H9 (cell line): ENCODE results near the gene TIMP1. TPM values are rescaled to one million over a fixed set of nuclear protein-coding genes. Genes with fewer than 3 reads are reported as not detected.

Experiments used
- DNase-seq: peaks from one replicate; pipeline ENCODE4 v3.0.0-alpha.2; 2017
- H2AFZ ChIP-seq: one replicate; pipeline ENCODE4 v1.6.1; 2013; ENCODE audit warnings: mild to moderate bottlenecking, low read length, control low read depth, moderate library complexity
- H2AK5ac ChIP-seq: 2 replicates; pipeline ENCODE4 v1.6.1; 2013; ENCODE audit warnings: low read length, control low read depth, mixed read lengths; ENCODE audit not compliant: insufficient read length
- H2BK120ac ChIP-seq: one replicate; pipeline ENCODE4 v1.6.1; 2013; ENCODE audit warnings: low read depth, mild to moderate bottlenecking, low read length, control low read depth, inconsistent platforms; ENCODE audit not compliant: poor library complexity, severe bottlenecking
- H2BK12ac ChIP-seq: 2 replicates; pipeline ENCODE4 v1.6.1; 2013; ENCODE audit warnings: low read length, control low read depth, mixed read lengths, low read depth; ENCODE audit not compliant: insufficient read length
- H2BK15ac ChIP-seq: 2 replicates; pipeline ENCODE4 v1.6.1; 2013; ENCODE audit warnings: low read depth, low read length, control low read depth
- H2BK20ac ChIP-seq: one replicate; pipeline ENCODE4 v1.6.1; 2013; ENCODE audit warnings: low read depth, mild to moderate bottlenecking, low read length, control low read depth, inconsistent platforms; ENCODE audit not compliant: poor library complexity, severe bottlenecking
- H2BK5ac ChIP-seq: 2 replicates; pipeline ENCODE4 v1.6.1; 2013; ENCODE audit warnings: low read length, control low read depth, mixed read lengths; ENCODE audit not compliant: insufficient read length
- H3K14ac ChIP-seq: 2 replicates; pipeline ENCODE4 v1.6.1; 2013; ENCODE audit warnings: low read length, control low read depth; ENCODE audit not compliant: insufficient read depth
- H3K18ac ChIP-seq: 2 replicates; pipeline ENCODE4 v1.6.1; 2013; ENCODE audit warnings: low read depth, mild to moderate bottlenecking, mixed read lengths, low read length, control low read depth; ENCODE audit not compliant: insufficient read length
- H3K23ac ChIP-seq: 2 replicates; pipeline ENCODE4 v1.6.1; 2013; ENCODE audit warnings: low read length, control low read depth, mixed read lengths, low read depth; ENCODE audit not compliant: insufficient read length
- H3K23me2 ChIP-seq: 2 replicates; pipeline ENCODE4 v1.6.1; 2013; ENCODE audit warnings: low read depth, mild to moderate bottlenecking, mixed read lengths, low read length, control low read depth; ENCODE audit not compliant: insufficient read length, poor library complexity, severe bottlenecking
- H3K27ac ChIP-seq: 2 replicates; pipeline ENCODE4 v1.5.1; 2013; ENCODE audit warnings: low read length, control low read depth, mixed read lengths, low read depth; ENCODE audit not compliant: insufficient read length
- H3K27me3 ChIP-seq: 2 replicates; pipeline ENCODE4 v1.6.1; 2013; ENCODE audit warnings: low read length, control low read depth, inconsistent platforms; ENCODE audit not compliant: insufficient read depth
- H3K4ac ChIP-seq: 2 replicates; pipeline ENCODE4 v1.6.1; 2013; ENCODE audit warnings: low read depth, mild to moderate bottlenecking, control low read depth, inconsistent platforms, low read length, moderate library complexity
- H3K4me1 ChIP-seq: 2 replicates; pipeline ENCODE4 v1.6.1; 2013; ENCODE audit warnings: low read length, control low read depth, inconsistent platforms; ENCODE audit not compliant: insufficient read depth
- H3K4me2 ChIP-seq: 2 replicates; pipeline ENCODE4 v1.6.1; 2013; ENCODE audit warnings: low read length, control low read depth, mixed read lengths; ENCODE audit not compliant: insufficient read length, insufficient read depth
- H3K56ac ChIP-seq: 2 replicates; pipeline ENCODE4 v1.6.1; 2013; ENCODE audit warnings: low read depth, mild to moderate bottlenecking, mixed read lengths, low read length, control low read depth; ENCODE audit not compliant: insufficient read length
- H3K79me1 ChIP-seq: 2 replicates; pipeline ENCODE4 v1.6.1; 2013; ENCODE audit warnings: low read depth, mild to moderate bottlenecking, moderate library complexity, low read length, control low read depth, inconsistent platforms; ENCODE audit not compliant: insufficient read depth, poor library complexity, severe bottlenecking
- H3K79me2 ChIP-seq: 2 replicates; pipeline ENCODE4 v1.6.1; 2013; ENCODE audit warnings: low read length, control low read depth, inconsistent platforms; ENCODE audit not compliant: insufficient read depth
- H3K9ac ChIP-seq: 2 replicates; pipeline ENCODE4 v1.6.1; 2013; ENCODE audit warnings: low read length, control low read depth, mixed read lengths; ENCODE audit not compliant: insufficient read length; ENCODE audit errors: extremely low read depth
- H3K9me3 ChIP-seq: one replicate; pipeline ENCODE4 v1.6.1; 2013; ENCODE audit warnings: low read depth, low read length, inconsistent platforms; ENCODE audit not compliant: control insufficient read depth
- H3T11ph ChIP-seq: one replicate; pipeline ENCODE4 v1.6.1; 2013; ENCODE audit warnings: mild to moderate bottlenecking, low read length, control low read depth, inconsistent platforms
- H4K20me1 ChIP-seq: one replicate; pipeline ENCODE4 v1.6.1; 2013; ENCODE audit not compliant: control insufficient read depth, insufficient read length, insufficient read depth
- H4K5ac ChIP-seq: 2 replicates; pipeline ENCODE4 v1.6.1; 2013; ENCODE audit warnings: low read depth, mild to moderate bottlenecking, mixed read lengths, low read length, control low read depth; ENCODE audit not compliant: insufficient read length
- H4K8ac ChIP-seq: replicated peaks from 2 replicates; pipeline ENCODE4 v1.6.1; 2013; ENCODE audit warnings: low read length, control low read depth, mixed read lengths, low read depth; ENCODE audit not compliant: insufficient read length
- H4K91ac ChIP-seq: 2 replicates; pipeline ENCODE4 v1.6.1; 2013; ENCODE audit warnings: low read depth, mild to moderate bottlenecking, moderate library complexity, mixed read lengths, low read length, control low read depth; ENCODE audit not compliant: insufficient read length
- H3K27ac Mint-ChIP-seq, 3 experiments: 2 replicates in 2 of 3; 3 replicates in 1 of 3; pipeline ENCODE4 v1.8.0; 2020 to 2021; ENCODE audit warnings: mixed read lengths in 3 of 3, mild to moderate bottlenecking in 1 of 3, moderate library complexity in 1 of 3
- H3K27me3 Mint-ChIP-seq: 2 replicates; pipeline ENCODE4 v1.8.0; 2021; ENCODE audit warnings: low read depth, mild to moderate bottlenecking, moderate library complexity, mixed read lengths
- H3K36me3 Mint-ChIP-seq, 3 experiments: 2 replicates in 2 of 3; 3 replicates in 1 of 3; pipeline ENCODE4 v1.8.0; 2020 to 2021; ENCODE audit warnings: low read depth in 3 of 3, mixed read lengths in 3 of 3; ENCODE audit not compliant: insufficient read depth in 1 of 3
- H3K4me1 Mint-ChIP-seq, 2 experiments: 2 replicates each; pipeline ENCODE4 v1.8.0; 2020; ENCODE audit warnings: mixed read lengths in 2 of 2
- H3K4me3 Mint-ChIP-seq, 2 experiments: 2 replicates in 1 of 2; 3 replicates in 1 of 2; pipeline ENCODE4 v1.8.0; 2020 to 2021; ENCODE audit warnings: mild to moderate bottlenecking in 2 of 2, mixed read lengths in 2 of 2, moderate library complexity in 1 of 2
- H3K9me3 Mint-ChIP-seq, 2 experiments: 2 replicates in 1 of 2; 3 replicates in 1 of 2; pipeline ENCODE4 v1.8.0; 2020; ENCODE audit warnings: mild to moderate bottlenecking in 2 of 2, mixed read lengths in 2 of 2, moderate library complexity in 1 of 2
- WGBS: extraction: QIAGEN DNeasy Blood & Tissue Kit; methylation state at CpG from one replicate; pipeline ENCODE4 v1.1.7; 2013; ENCODE audit warnings: missing lambda C conversion rate, low lambda C conversion rate, mixed read lengths; ENCODE audit not compliant: insufficient read length; ENCODE audit errors: extremely low coverage; 5-methylcytosine and 5-hydroxymethylcytosine counted together
- total RNA-seq: library from RNA; stranded (reverse); gene quantifications from 2 replicates; pipeline ENCODE4 v1.2.1, GENCODE V29; 2021
- TF ChIP-seq, protein P1 (sequence below): fragments of 200-600 bp; sonication (generic); conservative IDR thresholded peaks from 3 replicates; pipeline ENCODE4 v1.8.0; 2021; ENCODE audit warnings: antibody characterized with exemption, mild to moderate bottlenecking

The TIMP1 gene
- total RNA-seq, 1 experiment from 2014 or later, result 65.1 TPM

DNA sequence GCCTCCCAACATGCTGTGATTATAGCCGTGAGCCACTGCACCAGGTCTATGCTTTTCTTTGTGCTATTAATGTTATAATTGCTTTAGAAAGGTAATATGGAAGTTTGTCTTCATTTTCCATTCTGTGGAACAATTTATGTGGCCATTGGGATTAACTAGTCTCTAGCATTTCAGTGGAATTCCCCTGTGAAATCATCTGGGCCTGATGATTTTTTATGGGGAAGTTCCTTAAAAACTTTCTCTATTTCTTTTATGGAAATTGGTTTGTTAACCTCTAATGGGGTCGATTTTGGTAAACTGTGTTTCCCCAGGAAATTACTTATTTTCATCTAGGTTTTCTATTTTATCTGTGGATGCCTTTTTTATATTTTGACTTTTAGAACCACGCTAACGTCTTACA is 11.3 kb downstream of the TIMP1 start:
- no peak overlapping the region for H2BK120ac ChIP-seq
- H3T11ph ChIP-seq, result no peak overlapping the region
- no peak overlapping the region for H3K23ac ChIP-seq
- H3K9me3 Mint-ChIP-seq, result peaks cover 53 to 69% of the 10 kb centered on the region in 2 experiments
- no peaks in the 10 kb centered on the region for H3K79me2 ChIP-seq
- H3K27ac ChIP-seq, result no peak overlapping the region
- H3K4me1 Mint-ChIP-seq, result no peaks in the 10 kb centered on the region; a peak in 1 of 4 replicates
- no peak overlapping the region for H3K4me2 ChIP-seq
- H4K91ac ChIP-seq, result no peak overlapping the region
- peaks cover 4 to 8% (median 7%) of the 10 kb centered on the region in 3 experiments; a peak in 5 of 7 replicates for H3K36me3 Mint-ChIP-seq
- no peak overlapping the region for H2BK20ac ChIP-seq
- no peak overlapping the region for H2AFZ ChIP-seq
- H3K27me3 ChIP-seq, result no peaks in the 10 kb centered on the region
- H2AK5ac ChIP-seq, result no peak overlapping the region
- H2BK5ac ChIP-seq, result no peak overlapping the region
- no peak overlapping the region for H4K8ac ChIP-seq
- no peaks in the 10 kb centered on the region for H3K4me1 ChIP-seq
- H3K79me1 ChIP-seq, result no peaks in the 10 kb centered on the region
- no peak overlapping the region for H2BK15ac ChIP-seq
- no peak overlapping the region for H3K56ac ChIP-seq
- no peak overlapping the region for H3K9ac ChIP-seq
- no peaks in the 10 kb centered on the region for H4K20me1 ChIP-seq
- H3K18ac ChIP-seq, result no peak overlapping the region
- H4K5ac ChIP-seq, result no peak overlapping the region
- H3K27me3 Mint-ChIP-seq, result no peaks in the 10 kb centered on the region
- H3K27ac Mint-ChIP-seq, result no peak overlapping the region
- no peak overlapping the region for H3K14ac ChIP-seq
- no peak overlapping the region for H3K4me3 Mint-ChIP-seq
- TF ChIP-seq, protein P1, sequence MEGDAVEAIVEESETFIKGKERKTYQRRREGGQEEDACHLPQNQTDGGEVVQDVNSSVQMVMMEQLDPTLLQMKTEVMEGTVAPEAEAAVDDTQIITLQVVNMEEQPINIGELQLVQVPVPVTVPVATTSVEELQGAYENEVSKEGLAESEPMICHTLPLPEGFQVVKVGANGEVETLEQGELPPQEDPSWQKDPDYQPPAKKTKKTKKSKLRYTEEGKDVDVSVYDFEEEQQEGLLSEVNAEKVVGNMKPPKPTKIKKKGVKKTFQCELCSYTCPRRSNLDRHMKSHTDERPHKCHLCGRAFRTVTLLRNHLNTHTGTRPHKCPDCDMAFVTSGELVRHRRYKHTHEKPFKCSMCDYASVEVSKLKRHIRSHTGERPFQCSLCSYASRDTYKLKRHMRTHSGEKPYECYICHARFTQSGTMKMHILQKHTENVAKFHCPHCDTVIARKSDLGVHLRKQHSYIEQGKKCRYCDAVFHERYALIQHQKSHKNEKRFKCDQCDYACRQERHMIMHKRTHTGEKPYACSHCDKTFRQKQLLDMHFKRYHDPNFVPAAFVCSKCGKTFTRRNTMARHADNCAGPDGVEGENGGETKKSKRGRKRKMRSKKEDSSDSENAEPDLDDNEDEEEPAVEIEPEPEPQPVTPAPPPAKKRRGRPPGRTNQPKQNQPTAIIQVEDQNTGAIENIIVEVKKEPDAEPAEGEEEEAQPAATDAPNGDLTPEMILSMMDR, result no peak
- no peaks in the 10 kb centered on the region for H3K23me2 ChIP-seq
- peaks cover 26% of the 10 kb centered on the region for H3K9me3 ChIP-seq
- H2BK12ac ChIP-seq, result no peak overlapping the region
- DNase-seq, result no peak
- no CpG with 5 or more reads among the region's 4 CpGs for WGBS
- no peak overlapping the region for H3K4ac ChIP-seq
